ENCODE results near the gene ZNG1B.
"Not testable (repeated sequence)": the region's sequence is repeated elsewhere in the genome, so short reads cannot be mapped to it uniquely, and the experiment has no call there.

GRCh38 chr2:113528126-113528525, 90.6 kb downstream of the ZNG1B start:
- not testable (repeated sequence) for TF ChIP-seq CTCF (IDR thresholded peaks at IDR 0.05; ENCODE audit: insufficient read depth, low read length, poor library complexity, severe bottlenecking); EZH2phosphoT487 (conservative IDR thresholded peaks at IDR 0.05; ENCODE audit: low read length)

Data from SU-DHL-6 (cell line).